ENCODE data around the gene MAD1L1.
"Not testable (repeated sequence)": the region's sequence is repeated elsewhere in the genome, so short reads cannot be mapped to it uniquely, and the experiment has no call there.

The MAD1L1 gene

GRCh38 chr7:1866601-1867000 is 366.1 kb downstream of the MAD1L1 start:
- FAIRE-seq: no peak

- FAIRE-seq: no peak
Observed at GRCh38 chr7:1865571-1866255, 367.0 kb downstream of the MAD1L1 start.

GRCh38 chr7:1865000-1865555 is 367.7 kb downstream of the MAD1L1 start:
- no peak for FAIRE-seq

GRCh38 chr7:1864161-1864940 is 368.4 kb downstream of the MAD1L1 start:
- no peak for FAIRE-seq

- FAIRE-seq: no peak
Observed at GRCh38 chr7:1863091-1863900, 369.4 kb downstream of the MAD1L1 start.

- FAIRE-seq: no peak
Observed at GRCh38 chr7:1862560-1862959, 370.2 kb downstream of the MAD1L1 start.

GRCh38 chr7:1861799-1862458 is 370.8 kb downstream of the MAD1L1 start:
- FAIRE-seq: no peak

GRCh38 chr7:1860881-1861798 is 371.6 kb downstream of the MAD1L1 start:
- not testable (repeated sequence) for FAIRE-seq

GRCh38 chr7:1859266-1860035 is 373.3 kb downstream of the MAD1L1 start:
- FAIRE-seq: no peak

GRCh38 chr7:1858435-1859265 is 374.1 kb downstream of the MAD1L1 start:
- FAIRE-seq: no peak

- no peak for FAIRE-seq
Observed at GRCh38 chr7:1857487-1858421, 375.0 kb downstream of the MAD1L1 start.

- no peak for FAIRE-seq
Observed at GRCh38 chr7:1856888-1857441, 375.8 kb downstream of the MAD1L1 start.

- no peak for FAIRE-seq
Observed at GRCh38 chr7:1856161-1856887, 376.4 kb downstream of the MAD1L1 start.

- FAIRE-seq: no peak
Observed at GRCh38 chr7:1855725-1856160, 377.0 kb downstream of the MAD1L1 start.

GRCh38 chr7:1854866-1855724 is 377.6 kb downstream of the MAD1L1 start:
- FAIRE-seq: no peak

Measured in endometrium (tissue), 2 donors.